Coronary artery (tissue), 2 donors: ENCODE measurements around the gene ZNF212.
A peak's percentile ranks its signal among the peaks of the same experiment; 100 is the strongest.
"Not testable (repeated sequence)": the region's sequence is repeated elsewhere in the genome, so short reads cannot be mapped to it uniquely, and the experiment has no call there.

Experiments
- DNase-seq: peaks from one replicate; pipeline ENCODE4 v3.0.0-alpha.2; 2017; ENCODE audit warnings: low spot score
- H3K27ac ChIP-seq, 2 donors: fragments of 200-600 bp; sonication (generic); one replicate each; pipeline ENCODE4 v1.5.1; 2016 to 2019
- H3K4me3 ChIP-seq: fragments of 200-600 bp; sonication (generic); 2 replicates; pipeline ENCODE4 v1.5.1; 2016; ENCODE audit warnings: mild to moderate bottlenecking, moderate library complexity
- CTCF ChIP-seq: fragments of 200-600 bp; sonication (generic); IDR thresholded peaks from one replicate; pipeline ENCODE4 v1.5.1; 2019; ENCODE audit warnings: antibody characterized with exemption

ZNF212 gene

GRCh38 chr7:149240637-149241036, 1.2 kb downstream of the ZNF212 start:
- no peak overlapping the region for H3K27ac ChIP-seq
- peak overlapping the region; percentile 96 for H3K4me3 ChIP-seq
- no peak for DNase-seq
- TF ChIP-seq CTCF, result no peak

DNA sequence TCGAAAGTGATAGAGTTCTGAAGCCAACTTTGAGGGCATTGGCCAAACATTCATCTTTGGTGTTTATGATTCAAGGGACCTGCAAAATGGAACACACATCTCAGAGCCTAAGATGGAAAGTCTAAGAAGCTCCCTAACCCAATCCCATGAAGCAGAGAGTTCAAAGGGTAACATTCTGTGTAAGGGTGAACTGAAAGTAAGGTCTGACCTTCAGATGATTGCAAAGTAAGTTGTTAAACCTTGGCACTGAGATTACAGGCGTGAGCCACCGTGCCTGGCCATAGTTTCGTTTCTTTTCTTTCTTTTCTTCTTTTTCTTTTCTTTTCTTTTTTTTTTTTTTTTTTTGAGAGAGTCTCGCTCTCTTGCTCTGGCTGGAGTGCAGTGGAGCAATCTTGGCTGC, 2.2 kb downstream of the ZNF212 start:
- Histone ChIP-seq H3K4me3 (no peak overlapping the region), H3K27ac (no peak overlapping the region)
- TF ChIP-seq CTCF, result no peak
- no peak for DNase-seq

DNA sequence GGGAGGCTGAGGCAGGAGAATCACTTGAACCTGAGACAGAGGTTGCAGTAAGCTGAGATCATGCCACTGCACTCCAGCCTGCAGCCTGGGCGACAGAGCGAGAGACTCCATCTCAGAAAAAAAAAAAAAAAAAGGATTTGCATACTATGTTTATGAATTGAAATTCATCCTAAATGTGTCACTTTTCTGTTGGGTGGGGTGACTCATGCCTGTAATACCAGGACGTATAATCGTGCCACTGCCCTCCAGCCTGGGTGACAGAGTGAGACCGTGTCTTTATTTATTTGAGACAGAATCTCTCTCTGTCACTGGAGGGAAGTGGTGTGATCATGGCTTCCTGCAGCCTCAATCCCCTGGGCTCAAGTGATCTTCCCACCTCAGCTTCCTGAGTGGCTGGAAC, 5.8 kb downstream of the ZNF212 start:
- DNase-seq, result no peak
- no peak for TF ChIP-seq CTCF

GRCh38 chr7:149245744-149246143, 6.3 kb downstream of the ZNF212 start:
- no peak overlapping the region for H3K4me3 ChIP-seq
- no peak overlapping the region for H3K27ac ChIP-seq
- TF ChIP-seq CTCF, result no peak
- DNase-seq, result no peak

More for the DNA sequence above, 5.8 kb downstream of the ZNF212 start:
- H3K4me3 ChIP-seq, result no peak overlapping the region
- H3K27ac ChIP-seq, result no peak overlapping the region

DNA sequence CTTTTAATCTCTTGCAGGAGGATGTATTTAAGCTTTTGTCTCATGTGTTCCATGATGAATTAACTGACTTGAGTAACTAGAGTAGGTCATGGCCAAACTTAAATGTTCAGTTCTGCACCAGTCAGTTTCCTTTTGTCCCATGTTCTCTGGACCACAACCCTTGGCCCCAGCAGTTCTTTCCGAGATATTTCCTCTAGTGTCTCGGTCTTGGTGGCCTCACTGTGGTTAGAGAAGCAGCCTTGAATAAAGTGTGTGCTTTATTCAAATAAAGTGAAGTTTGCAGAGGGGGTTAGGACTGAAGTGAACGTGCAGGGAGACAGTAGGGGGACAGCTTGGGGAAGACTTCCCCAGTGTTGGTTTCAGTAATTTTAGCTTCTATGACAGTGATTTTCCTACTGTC, 9.3 kb downstream of the ZNF212 start:
- Histone ChIP-seq H3K4me3 (no peak overlapping the region), H3K27ac (no peak overlapping the region)
- DNase-seq, result no peak
- TF ChIP-seq CTCF, result no peak

- DNase-seq, H3K27ac ChIP-seq: not testable (repeated sequence)
These were observed 10.7 kb downstream of the ZNF212 start for GRCh38 chr7:149250151-149250550.

GRCh38 chr7:149251518-149251917, 12.1 kb downstream of the ZNF212 start:
- not testable (repeated sequence) for DNase-seq, H3K4me3 ChIP-seq, H3K27ac ChIP-seq

More at GRCh38 chr7:149250151-149250550, 10.7 kb downstream of the ZNF212 start:
- H3K4me3 ChIP-seq, result not testable (repeated sequence)

GRCh38 chr7:149252378-149252777, 12.9 kb downstream of the ZNF212 start:
- Histone ChIP-seq H3K4me3 (no peak overlapping the region), H3K27ac (no peak overlapping the region)
- DNase-seq, result no peak
- TF ChIP-seq CTCF, result no peak
